WTC11 (cell line): ENCODE measurements around the gene PRDM2.

Source experiments
- CREB1 ChIP-seq: sonication (generic); formaldehyde crosslinking; IDR thresholded peaks from 2 replicates; pipeline ENCODE4 v1.8.0; 2023; ENCODE audit warnings: mild to moderate bottlenecking, missing genetic modification reagents
- CTCF ChIP-seq: fragments of 200-600 bp; IDR thresholded peaks from 2 replicates; pipeline ENCODE4 v1.8.0; 2022; ENCODE audit warnings: antibody characterized with exemption
- E2F5 ChIP-seq: sonication (generic); formaldehyde crosslinking; IDR thresholded peaks from 2 replicates; pipeline ENCODE4 v1.8.1; 2022; ENCODE audit warnings: mild to moderate bottlenecking, moderate library complexity, missing genetic modification reagents
- ETV6 ChIP-seq: sonication (generic); formaldehyde crosslinking; IDR thresholded peaks from 2 replicates; pipeline ENCODE4 v1.8.1; 2022; ENCODE audit warnings: mild to moderate bottlenecking, missing genetic modification reagents
- FOXP4 ChIP-seq: sonication (generic); formaldehyde crosslinking; IDR thresholded peaks from 2 replicates; pipeline ENCODE4 v1.8.0; 2022; ENCODE audit warnings: mild to moderate bottlenecking, missing genetic modification reagents
- NR3C1 ChIP-seq: sonication (generic); formaldehyde crosslinking; conservative IDR thresholded peaks from 2 replicates; pipeline ENCODE4 v1.8.1; 2023; ENCODE audit warnings: low read depth, mild to moderate bottlenecking, missing genetic modification reagents
- SP1 ChIP-seq: sonication (generic); formaldehyde crosslinking; conservative IDR thresholded peaks from 2 replicates; pipeline ENCODE4 v1.8.1; 2022; ENCODE audit warnings: missing genetic modification reagents
- TP53 ChIP-seq: sonication (generic); formaldehyde crosslinking; IDR thresholded peaks from 2 replicates; pipeline ENCODE4 v1.8.1; 2023; ENCODE audit warnings: mild to moderate bottlenecking, missing genetic modification reagents
- ZNF121 ChIP-seq: sonication (generic); formaldehyde crosslinking; IDR thresholded peaks from 2 replicates; pipeline ENCODE4 v1.8.0; 2023; ENCODE audit warnings: missing genetic modification reagents
- ZNF263 ChIP-seq: sonication (generic); formaldehyde crosslinking; IDR thresholded peaks from 2 replicates; pipeline ENCODE4 v1.8.1; 2022; ENCODE audit warnings: low read depth, mild to moderate bottlenecking, moderate library complexity, missing genetic modification reagents
- ZNF317 ChIP-seq: sonication (generic); formaldehyde crosslinking; IDR thresholded peaks from 2 replicates; pipeline ENCODE4 v1.8.1; 2023; ENCODE audit warnings: low read depth, mild to moderate bottlenecking, moderate library complexity, missing genetic modification reagents, borderline replicate concordance
- ZNF423 ChIP-seq: fragments of 250-450 bp; sonication (Bioruptor Pico); IDR thresholded peaks from 2 replicates; pipeline ENCODE4 v2.1.2; 2022; ENCODE audit warnings: mild to moderate bottlenecking, moderate library complexity

- TF ChIP-seq ZNF121: no peak
- TF ChIP-seq CTCF: no peak
- no peak for TF ChIP-seq ETV6 (CRISPR knock-in tag)
- no peak for TF ChIP-seq SP1
- TF ChIP-seq ZNF317 (CRISPR knock-in tag): no peak
- TF ChIP-seq NR3C1 (CRISPR knock-in tag): no peak
- no peak for TF ChIP-seq E2F5 (CRISPR knock-in tag)
- no peak for TF ChIP-seq ZNF263 (CRISPR knock-in tag)
- no peak for TF ChIP-seq TP53
- no peak for TF ChIP-seq CREB1
- TF ChIP-seq ZNF423 (CRISPR knock-in tag): no peak
- TF ChIP-seq FOXP4 (CRISPR knock-in tag): no peak
Measured at GRCh38 chr1:13838236-13838635, 138.2 kb downstream of the PRDM2 start.
